ENCODE results near the gene TBC1D23.
"Not testable (repeated sequence)": the region's sequence is repeated elsewhere in the genome, so short reads cannot be mapped to it uniquely, and the experiment has no call there.

TBC1D23 gene

DNA sequence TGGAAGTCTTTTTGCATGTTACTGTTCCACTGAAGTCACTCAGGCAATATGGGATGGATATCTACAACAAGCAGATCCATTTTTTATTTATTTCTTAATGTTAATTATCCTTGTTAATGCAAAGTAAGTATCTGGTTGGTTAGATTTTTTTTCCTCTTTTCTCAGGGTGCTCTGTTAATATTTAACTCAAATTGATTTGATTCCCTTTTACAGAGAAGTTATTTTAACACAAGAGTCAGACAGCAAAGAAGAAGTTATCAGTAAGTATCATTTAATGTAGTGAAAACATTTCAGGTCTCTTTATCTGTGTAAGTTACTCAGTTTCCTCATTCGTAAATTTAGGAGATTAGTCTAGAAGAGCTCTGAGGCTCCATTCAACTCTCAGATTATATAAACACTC lies 34.3 kb downstream of the TBC1D23 start:
- no peak for DNase-seq (ENCODE audit: low read depth in 3 of 3, low spot score in 1 of 3)

DNA sequence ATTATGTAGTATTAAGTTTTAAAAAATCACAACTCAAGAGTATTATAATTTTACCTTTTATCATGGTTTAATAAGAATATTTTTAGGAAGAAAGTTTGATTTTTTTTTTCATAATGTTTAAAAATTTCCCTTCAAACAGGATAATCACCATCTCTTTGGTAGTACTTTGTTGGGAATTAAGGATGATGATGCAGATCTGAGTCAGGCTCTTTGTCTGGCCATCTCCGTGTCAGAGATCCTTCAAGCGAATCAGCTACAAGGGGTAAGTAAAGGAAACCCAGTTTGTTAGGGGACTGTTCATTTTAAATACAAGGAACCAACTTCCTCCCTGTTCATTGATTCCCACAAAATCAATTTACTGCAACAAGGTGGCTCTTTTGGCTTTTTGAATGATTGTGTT lies 37.0 kb downstream of the TBC1D23 start:
- DNase-seq (ENCODE audit: low read depth in 3 of 3, low spot score in 1 of 3), result no peak

DNA sequence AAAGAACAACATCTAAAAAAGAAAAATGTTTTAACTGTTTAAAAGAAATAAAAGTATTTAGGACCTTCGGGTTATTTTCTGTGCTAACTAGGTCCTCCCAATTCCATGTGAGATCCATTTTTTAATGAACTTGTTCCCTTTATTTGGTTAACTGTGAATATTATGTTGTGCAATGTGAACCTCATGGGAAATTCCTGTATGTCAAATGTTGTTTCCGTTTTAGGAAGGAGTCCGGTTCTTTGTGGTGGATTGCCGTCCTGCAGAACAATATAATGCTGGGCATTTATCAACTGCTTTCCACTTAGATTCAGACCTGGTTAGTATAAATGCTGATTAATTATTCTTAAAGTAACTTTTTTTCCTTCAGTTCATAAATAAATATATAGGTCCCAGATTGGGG lies 38.2 kb downstream of the TBC1D23 start:
- DNase-seq (ENCODE audit: low read depth in 3 of 3, low spot score in 1 of 3), result no peak

DNA sequence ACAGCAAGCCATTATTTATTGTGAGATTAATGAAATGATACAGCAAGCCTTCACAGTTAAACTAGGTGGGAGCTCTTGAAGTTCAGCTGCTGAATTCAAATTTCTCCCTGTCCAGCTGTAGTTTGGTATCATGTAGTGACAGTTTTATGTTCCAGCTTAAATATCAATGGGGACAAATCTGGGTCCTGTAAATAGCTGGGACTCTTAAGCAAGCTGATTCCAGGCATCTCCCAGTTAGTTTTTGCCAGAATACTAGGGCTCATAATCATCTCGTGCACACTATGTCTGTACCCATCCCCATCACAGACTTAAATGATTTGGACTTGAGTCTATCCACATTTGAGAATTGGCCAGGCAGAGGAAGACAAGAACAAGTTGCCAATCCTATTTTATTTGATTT lies 45.9 kb downstream of the TBC1D23 start:
- DNase-seq (ENCODE audit: low read depth in 3 of 3, low spot score in 1 of 3), result no peak

DNA sequence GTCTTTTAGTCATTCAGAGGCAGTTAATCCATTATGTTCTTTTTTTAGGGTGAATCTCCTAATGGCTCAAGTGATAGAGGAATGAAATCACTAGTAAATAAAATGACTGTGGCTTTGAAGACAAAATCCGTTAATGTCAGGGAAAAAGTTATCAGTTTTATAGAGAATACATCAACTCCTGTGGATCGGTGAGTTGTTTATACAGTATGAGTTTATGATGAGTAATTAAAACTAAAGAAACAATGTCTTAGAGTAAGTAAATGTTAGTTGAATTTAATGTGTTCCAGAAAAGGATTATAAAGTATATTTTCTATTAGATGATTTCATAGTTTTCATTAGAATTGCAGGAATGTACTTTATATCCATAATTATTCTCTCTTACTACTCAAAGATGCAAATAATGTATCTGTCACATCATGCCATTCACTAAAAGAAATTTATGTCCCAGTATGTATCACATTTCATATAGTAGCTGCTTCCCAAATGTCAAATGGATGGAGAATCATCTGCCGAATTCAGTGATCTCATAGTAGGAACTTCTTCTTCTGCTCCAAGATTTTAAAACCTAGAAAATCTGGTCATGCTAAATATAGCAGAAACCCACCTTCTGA lies 49.7 kb downstream of the TBC1D23 start:
- no peak for DNase-seq (ENCODE audit: low read depth in 3 of 3, low spot score in 1 of 3)

DNA sequence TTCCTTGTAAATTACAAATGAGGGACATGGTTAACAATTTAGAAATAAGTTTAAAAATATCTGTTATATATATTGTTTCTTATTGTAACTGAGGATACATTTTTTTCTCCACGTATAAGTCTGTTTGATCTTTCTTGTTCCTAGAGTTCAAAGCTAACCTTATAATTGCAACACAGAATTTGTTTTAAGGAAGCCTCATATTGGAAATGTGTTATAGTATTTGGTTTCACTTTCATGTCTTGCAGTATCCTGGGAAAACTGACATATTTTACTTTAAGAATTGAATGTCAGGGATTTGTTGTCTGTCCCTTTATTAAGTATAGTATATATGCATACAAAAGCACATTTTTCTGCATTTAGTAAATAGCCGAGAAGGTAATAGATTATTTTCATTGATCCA lies 50.2 kb downstream of the TBC1D23 start:
- no peak for DNase-seq (ENCODE audit: low read depth in 3 of 3, low spot score in 1 of 3)

DNA sequence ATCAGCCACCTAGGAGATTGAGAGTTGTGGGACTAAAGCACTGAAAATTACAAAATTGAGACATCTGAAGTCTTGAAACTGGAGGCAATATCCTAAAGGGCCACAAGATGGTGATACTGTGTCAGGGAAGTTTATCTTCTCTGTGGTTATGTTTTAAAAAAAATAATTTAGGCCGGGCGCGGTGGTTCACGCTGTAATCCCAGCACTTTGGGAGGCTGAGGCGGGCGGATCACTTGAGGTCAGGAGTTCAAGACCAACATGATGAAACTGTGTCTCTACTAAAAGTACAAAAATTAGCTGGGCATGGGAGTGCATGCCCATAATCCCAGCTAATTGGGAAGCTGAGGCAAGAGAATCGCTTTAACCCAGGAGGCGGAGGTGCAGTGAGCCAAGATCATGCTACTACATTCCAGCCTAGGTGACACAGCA lies 55.9 kb downstream of the TBC1D23 start:
- DNase-seq (ENCODE audit: low read depth in 3 of 3, low spot score in 1 of 3), result no peak

DNA sequence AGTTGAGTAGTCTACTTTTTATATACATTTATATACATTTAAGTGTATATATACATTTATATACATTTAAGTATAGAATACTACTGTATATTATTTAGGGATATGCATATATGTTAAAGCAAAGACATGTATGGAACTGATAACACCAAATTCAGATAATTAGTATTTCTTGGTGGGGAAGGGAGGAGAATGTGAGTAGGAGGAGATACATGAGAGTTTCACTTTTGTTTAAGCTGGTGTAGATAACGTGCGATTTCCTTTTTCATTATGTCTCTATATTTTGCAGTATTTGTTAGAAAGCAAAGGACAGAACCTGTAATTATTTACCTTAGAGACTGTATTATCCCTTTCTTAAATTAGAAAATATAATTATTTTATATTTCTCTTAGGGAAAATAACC lies 57.1 kb downstream of the TBC1D23 start:
- no peak for DNase-seq (ENCODE audit: low read depth in 3 of 3, low spot score in 1 of 3)

DNA sequence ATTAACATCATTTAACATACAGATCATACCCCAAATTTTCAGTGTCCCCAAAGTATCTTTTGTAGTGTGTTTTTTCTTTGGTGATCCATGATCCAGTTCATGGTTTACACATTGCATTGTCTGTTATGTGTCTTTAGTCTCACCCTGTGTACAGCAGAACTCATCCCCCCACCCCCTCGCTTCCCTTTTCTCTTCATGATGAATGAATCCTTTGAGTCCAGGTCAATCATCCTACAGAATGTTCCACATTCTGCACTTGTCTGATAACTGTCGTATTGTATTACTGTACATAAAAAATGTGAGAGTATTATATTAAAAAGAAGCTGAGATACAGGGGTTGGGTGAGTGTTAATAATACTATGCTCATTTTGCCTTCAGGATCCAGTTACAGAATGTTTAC lies 59.2 kb downstream of the TBC1D23 start:
- DNase-seq (ENCODE audit: low read depth in 3 of 3, low spot score in 1 of 3), result no peak

DNA sequence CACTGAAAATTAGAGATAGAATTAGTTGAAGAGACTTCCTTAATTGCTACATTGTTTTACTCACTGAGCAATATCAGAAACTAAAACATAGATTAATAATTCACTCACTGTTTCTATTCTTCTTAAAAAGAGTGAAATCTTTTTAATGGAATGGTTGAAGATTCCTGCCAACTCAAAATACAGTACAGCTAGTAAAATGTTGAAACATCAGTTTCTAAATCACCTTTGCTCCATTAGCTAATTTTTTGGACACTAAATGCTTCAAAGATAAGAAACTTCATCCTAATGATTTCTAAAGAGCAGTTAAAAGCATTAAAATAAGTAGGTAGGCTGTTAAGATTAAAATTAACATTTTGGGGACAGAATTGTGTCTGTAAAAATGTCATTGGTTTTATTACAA lies 63.3 kb downstream of the TBC1D23 start:
- DNase-seq (ENCODE audit: low read depth in 3 of 3, low spot score in 1 of 3), result no peak

DNA sequence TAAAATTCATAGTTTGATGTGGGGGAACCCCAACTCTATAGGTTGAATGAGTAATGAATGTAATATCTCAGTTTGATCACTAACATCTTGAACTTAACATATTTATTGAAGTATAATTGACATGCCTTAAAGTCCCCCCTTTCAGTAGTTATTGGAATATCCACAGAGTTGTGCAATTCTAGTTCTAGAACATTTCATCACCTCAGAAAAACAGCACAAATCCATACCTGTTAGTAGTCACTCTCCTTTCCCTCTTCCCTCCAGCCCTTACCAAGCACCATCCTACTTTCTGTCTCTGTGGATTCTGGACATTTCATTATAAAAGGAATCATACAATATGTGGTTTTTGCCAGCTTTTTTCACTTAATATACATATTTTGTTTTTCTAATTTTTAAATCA lies 65.0 kb downstream of the TBC1D23 start:
- no peak for DNase-seq (ENCODE audit: low read depth in 3 of 3, low spot score in 1 of 3)

DNA sequence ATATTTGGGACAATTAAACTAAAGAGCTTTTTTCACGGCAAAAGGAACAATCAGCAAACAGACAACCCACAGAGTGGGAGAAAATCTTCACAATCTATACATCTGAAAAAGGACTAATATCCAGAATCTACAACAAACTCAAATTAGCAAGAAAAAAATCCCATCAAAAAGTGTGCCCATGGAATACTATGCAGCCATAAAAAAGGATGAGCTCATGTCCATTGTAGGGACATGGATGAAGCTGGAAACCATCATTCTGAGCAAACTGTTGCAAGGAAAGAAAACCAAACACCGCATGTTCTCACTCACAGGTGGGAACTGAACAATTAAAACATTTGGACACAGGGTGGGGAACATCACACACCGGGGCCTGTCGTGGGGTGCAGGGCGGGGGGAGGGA lies 66.6 kb downstream of the TBC1D23 start:
- not testable (repeated sequence) for DNase-seq (ENCODE audit: low read depth in 3 of 3, low spot score in 1 of 3)

DNA sequence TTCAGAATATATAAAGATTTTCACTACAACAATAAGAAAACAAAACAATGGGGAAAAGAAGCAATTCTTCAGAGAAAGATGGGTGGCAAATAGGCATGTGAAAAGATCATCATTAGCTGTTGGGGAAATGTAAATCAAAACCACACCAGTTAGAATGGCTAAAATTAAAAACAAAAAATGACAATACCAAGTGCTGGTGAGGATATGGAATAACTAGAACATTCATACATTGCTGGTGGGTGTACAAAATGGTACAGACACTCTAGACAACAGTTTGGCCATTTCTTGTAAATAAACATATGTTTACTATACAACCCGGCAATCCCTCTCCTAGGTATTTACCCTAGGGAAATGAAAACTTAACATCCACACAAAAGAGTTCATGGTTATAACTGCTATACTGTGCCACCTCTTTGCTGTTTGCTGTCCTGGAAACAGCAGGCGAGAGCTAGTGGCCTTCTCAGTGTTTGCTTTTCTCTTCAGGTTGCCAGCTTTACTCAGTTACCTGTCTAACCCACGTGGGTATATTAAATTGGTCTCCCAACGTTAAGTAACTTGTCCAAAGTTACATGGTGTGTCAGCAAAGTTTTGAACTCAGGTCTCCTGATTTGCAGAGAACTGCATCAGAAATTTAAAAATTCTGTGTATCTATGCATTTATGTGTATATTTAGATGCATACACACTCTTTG lies 69.2 kb downstream of the TBC1D23 start:
- no peak for DNase-seq (ENCODE audit: low read depth in 3 of 3, low spot score in 1 of 3)

DNA sequence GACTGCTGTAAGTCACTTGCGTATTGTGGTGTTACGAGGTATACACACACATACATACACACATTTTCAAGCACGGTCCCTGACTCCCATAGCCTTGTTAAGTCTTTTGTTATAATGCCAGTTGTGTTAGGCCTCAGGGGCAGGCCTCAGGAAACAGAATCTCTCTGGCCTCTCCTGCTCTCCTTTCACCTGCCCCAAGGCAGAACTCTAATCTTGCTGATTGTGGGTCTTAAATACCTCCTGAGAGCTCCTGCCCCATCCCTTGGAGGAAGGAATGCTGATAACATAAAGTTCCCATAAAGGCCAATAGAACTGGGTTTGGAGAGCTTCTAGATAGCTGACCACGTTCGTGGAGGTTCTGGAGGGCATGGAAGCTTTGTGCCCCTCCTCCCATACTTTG lies 69.9 kb downstream of the TBC1D23 start:
- no peak for DNase-seq (ENCODE audit: low read depth in 3 of 3, low spot score in 1 of 3)

DNA sequence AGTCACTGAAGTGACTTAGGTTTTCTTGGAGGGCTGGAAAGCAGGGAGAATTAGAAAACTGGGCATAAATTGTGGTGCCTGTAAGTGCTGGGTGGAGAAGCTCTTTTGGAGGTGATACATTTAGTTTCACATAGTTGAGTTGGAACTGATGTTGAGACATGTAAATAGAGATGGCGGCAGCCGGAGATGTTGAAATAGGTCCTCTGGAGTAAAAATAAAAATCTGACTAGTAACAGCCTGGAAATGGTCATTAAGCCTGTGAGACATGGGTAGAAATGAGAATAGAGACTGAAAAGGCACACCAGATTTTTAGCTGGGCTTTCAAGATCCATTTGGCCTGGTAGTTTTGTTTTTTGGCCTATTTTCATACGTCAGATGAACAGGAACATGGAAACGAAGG lies 70.9 kb downstream of the TBC1D23 start:
- no peak for DNase-seq (ENCODE audit: low read depth in 3 of 3, low spot score in 1 of 3)

DNA sequence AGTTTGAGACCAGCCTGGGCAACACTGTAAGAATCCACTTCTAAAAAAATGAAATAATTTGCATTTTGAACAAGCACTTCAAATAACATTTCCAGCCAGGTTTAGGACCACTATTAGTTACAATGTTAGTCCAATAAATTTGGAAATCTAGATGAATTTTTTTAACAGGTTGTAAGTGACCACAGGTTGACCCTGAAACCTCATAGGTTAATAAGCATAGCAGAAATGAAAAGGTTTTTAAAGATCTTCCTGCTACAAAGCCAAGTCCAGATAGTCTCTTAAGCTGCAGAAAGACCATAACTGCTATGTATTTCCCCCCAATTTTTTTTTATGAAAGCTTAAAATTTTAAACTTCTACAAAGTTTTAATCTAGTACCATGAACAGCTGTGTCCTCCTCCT lies 72.3 kb downstream of the TBC1D23 start:
- no peak for DNase-seq (ENCODE audit: low read depth in 3 of 3, low spot score in 1 of 3)

DNA sequence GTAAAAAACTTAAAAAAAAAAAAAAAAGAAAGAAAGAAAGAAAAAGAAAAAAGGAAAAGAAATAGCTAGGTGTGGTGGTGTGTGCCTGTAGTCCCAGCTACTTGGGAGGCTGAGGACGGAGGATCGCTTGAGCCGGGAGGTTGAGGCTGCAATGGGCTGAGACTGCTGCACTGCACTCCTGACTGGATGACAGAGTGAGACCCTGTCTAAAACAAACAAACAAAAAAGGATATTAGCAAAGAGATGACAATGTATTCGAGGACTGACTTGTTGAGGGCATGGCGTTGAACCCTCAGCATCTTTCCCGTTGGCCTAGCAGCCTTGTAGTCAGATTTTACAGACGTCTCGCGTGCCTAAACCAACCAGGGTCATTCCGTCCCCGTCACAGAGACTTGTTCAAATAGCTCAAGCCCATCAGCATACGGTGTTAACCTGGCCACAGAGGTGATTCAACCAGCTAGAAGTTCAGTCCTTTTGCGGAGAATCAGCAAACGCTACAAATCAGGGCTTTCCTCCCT lies 73.2 kb downstream of the TBC1D23 start:
- no peak for DNase-seq (ENCODE audit: low read depth in 3 of 3, low spot score in 1 of 3)

DNA sequence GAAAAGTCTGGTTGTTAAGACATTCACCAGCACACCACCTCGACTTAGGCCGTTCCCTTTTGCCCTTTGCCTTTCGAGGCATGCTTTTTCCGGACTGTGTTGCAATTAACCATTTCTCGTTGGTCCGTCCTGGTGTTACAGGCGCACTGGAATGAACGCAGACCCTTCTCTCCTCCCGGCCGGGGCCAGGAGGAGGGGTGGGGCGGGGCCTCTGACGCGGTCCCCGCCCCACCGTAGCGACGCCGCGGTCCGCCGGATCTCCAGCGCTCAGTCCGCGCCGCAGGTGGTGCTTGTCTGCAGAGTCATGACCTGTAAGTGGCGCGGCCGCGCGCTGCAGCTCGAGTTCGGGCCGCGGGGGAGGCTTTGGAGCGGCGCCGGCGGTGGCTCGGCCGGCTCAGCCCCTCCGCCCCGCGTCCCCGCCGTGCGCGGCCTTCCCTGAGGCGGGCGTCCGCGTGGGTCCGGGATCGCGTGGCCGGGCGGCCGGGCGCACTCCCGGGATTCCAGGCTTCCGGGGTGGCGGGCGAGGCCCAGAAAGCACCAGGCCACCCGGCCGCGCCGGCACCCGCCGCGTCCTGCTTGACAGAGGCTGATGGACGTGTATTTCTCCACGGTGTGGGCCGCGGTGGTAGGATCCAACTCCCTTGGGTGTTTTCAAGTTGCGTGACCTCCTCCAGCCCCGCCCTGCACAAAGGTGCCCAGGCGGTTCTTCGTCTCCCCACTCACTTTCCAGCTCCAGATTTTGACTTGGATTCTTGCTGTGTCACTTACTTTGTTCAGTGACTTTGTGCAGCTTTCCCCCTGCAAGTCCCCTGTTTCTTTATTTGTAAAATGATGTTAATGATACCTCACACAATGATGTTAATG lies 73.9 kb downstream of the TBC1D23 start, which contains the start of gene NIT2:
TSS of gene NIT2 (plus strand) at position 270 of the 864 bp plus-strand sequence. CDS start at position 305, 35 bp downstream.
- DNase-seq (ENCODE audit: low read depth in 3 of 3, low spot score in 1 of 3), result peak; percentile 45 to 68 (median 54)

DNA sequence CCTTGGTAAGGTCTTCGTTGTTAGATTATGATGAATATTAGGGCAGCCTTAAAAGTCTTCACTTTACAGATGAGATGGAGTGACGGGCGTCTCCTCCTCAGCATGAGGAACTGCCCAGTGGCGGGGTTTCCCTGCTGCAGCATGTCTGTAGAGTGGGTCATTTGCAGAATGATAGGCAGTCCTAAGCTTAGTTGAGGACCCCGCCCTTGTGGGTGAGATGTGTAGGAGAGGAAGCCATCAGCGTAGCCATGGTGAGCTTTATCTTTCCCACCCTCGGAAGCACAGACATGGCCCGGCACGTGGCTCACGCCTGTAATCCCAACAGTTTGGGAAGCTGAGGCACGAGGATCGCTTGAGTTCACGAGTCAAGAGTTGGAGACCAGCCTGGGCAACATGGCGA lies 74.6 kb downstream of the TBC1D23 start:
- DNase-seq (ENCODE audit: low read depth in 3 of 3, low spot score in 1 of 3), result no peak

DNA sequence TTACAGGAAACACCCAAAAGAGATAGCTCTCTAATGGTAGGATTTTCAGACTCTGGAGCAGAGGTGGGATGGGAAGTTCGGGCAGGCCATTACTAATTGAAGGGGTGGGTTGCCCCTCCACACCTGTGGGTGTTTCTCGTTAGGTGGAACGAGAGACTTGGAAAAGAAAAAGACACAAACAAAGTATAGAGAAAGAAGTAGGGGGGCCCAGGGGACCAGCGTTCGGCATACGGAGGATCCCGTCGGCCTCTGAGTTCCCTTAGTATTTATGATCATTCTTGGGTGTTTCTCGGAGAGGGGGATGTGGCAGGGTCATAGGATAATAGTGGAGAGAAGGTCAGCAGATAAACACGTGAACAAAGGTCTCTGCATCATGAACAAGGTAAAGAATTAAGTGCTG lies 75.4 kb downstream of the TBC1D23 start:
- not testable (repeated sequence) for DNase-seq (ENCODE audit: low read depth in 3 of 3, low spot score in 1 of 3)

DNA sequence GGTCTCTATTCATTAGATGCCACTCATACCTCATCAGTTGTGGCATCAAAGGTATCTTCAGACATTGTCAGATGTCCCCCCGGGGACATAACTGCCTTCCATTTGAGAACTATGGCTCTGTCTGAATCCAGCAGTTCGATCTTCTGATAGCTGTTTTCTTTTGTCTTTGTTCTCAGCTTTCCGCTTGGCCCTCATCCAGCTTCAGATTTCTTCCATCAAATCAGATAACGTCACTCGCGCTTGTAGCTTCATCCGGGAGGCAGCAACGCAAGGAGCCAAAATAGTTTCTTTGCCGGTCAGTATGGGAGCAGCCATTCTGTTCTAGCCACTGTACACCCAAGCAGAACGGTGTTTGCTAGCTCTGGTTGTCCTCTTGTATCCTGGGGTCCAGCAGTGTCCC lies 78.1 kb downstream of the TBC1D23 start:
- DNase-seq (ENCODE audit: low read depth in 3 of 3, low spot score in 1 of 3), result no peak

DNA sequence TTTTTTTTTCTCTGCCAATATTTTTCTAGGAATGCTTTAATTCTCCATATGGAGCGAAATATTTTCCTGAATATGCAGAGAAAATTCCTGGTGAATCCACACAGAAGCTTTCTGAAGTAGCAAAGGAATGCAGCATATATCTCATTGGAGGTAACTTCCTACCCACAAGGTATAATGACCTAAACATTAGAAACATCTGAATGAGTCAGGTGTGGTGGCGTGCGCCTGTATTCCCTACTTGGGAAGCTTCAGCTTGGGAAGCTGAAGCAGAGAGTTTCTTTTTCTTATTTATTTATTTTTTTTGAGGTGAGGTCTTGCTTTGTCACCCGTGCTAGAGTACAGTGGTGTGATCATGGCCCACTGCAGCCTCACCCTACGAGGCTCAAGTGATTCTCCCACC lies 79.0 kb downstream of the TBC1D23 start:
- DNase-seq (ENCODE audit: low read depth in 3 of 3, low spot score in 1 of 3), result no peak
